Activated CD8-positive, alpha-beta memory T cell treated with anti-CD3 and anti-CD28 coated beads for 48 hours (primary cell): ENCODE data around the gene ASRGL1.

Experiments used
- DNase-seq, 3 experiments: peaks; one replicate each; pipeline ENCODE4 v3.0.0-alpha.2; 2020; ENCODE audit warnings: low read depth in 2 of 3, low spot score in 2 of 3

ASRGL1 gene

GRCh38 chr11:62392506-62392905 is 55.3 kb downstream of the ASRGL1 start:
- DNase-seq: no peak

- no peak for DNase-seq
These were observed 55.9 kb downstream of the ASRGL1 start for GRCh38 chr11:62393061-62393611.

- DNase-seq: no peak
These were observed 56.5 kb downstream of the ASRGL1 start for GRCh38 chr11:62393735-62394134.

GRCh38 chr11:62394825-62395538 is 57.7 kb downstream of the ASRGL1 start:
- DNase-seq: no peak

- no peak for DNase-seq
These were observed 58.8 kb downstream of the ASRGL1 start for GRCh38 chr11:62395885-62396551.

GRCh38 chr11:62398011-62398994 is 61.1 kb downstream of the ASRGL1 start:
- no peak for DNase-seq

GRCh38 chr11:62399172-62399877 is 62.1 kb downstream of the ASRGL1 start:
- no peak for DNase-seq

GRCh38 chr11:62399878-62400266 is 62.6 kb downstream of the ASRGL1 start:
- DNase-seq: no peak

- DNase-seq: no peak
These were observed 63.0 kb downstream of the ASRGL1 start for GRCh38 chr11:62400281-62400680.

GRCh38 chr11:62400760-62401159 is 63.5 kb downstream of the ASRGL1 start:
- DNase-seq: no peak

- no peak for DNase-seq
These were observed 64.1 kb downstream of the ASRGL1 start for GRCh38 chr11:62401356-62401755.

- no peak for DNase-seq
These were observed 64.6 kb downstream of the ASRGL1 start for GRCh38 chr11:62401811-62402210.

GRCh38 chr11:62402226-62402959 is 65.1 kb downstream of the ASRGL1 start:
- DNase-seq: peak in 1 of 3 experiments; percentile 44

GRCh38 chr11:62402960-62403730 is 65.9 kb downstream of the ASRGL1 start:
- no peak for DNase-seq

GRCh38 chr11:62404435-62404834 is 67.2 kb downstream of the ASRGL1 start:
- DNase-seq: no peak

GRCh38 chr11:62404901-62405300 is 67.7 kb downstream of the ASRGL1 start:
- DNase-seq: no peak

- DNase-seq: no peak
These were observed 68.8 kb downstream of the ASRGL1 start for GRCh38 chr11:62406034-62406433.

- no peak for DNase-seq
These were observed 72.6 kb downstream of the ASRGL1 start for GRCh38 chr11:62409831-62410230.

- no peak for DNase-seq
These were observed 73.7 kb downstream of the ASRGL1 start for GRCh38 chr11:62410972-62411371.
